Activated CD4-positive, CD25-positive, alpha-beta regulatory T cell (primary cell): ENCODE results near the gene DENND1A.

ENCODE experiments used
- DNase-seq, 4 experiments: peaks; one replicate each; lab custom pipeline; 2025; lab: John Stamatoyannopoulos, UW

DENND1A gene

DNA sequence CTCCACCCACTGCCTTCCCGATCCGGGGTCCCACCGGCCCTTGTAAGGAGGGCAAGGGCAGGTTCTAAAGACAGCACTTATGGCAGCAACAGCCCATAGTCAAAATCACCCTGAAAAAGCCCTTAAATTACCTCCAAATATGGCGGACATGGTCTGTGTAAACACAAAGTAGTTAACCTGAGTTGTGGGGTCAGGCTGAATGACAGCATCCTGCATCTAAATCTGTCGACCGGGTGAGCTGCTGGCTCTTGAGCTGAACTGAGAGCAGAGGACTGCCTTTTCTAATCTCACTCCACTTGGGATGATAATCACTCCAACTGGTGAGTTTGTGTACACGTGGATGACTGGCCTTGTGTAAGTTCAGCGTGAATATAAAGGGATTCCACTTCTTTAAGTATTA is 249.6 kb downstream of the DENND1A start:
- DNase-seq: no peak

DNA sequence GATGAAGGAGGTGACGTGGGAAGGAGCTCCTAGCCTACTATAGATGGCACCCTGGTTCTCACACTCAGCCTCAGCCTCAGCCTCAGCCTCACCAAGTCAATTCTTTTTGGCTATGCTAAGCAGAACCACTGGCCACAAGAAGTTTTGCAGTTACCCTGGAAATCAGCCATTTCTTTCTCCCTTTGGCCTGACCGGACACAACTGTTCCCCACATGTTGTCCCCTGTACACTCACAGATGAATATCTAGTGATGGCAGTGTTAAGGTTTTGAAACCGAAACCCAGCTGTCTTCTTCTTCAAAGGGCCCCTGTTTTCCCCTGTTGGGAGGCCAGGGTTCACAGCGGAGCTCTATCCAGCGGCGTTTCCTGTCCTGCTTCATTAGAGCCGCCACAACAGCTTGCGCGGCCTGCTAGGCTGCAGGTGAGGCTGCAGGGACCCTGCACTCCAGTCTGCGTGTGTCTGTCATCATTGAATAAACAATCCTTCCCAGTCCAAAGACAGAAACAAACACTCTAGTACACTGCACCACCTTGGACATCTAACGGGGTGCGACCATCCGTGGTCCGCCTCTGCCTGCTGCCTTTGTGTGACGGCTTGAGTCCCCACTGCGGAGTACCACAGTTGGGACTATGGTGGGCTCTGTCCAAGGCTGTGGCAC is 250.5 kb downstream of the DENND1A start:
- peak in 1 of 4 experiments; percentile 7 for DNase-seq

DNA sequence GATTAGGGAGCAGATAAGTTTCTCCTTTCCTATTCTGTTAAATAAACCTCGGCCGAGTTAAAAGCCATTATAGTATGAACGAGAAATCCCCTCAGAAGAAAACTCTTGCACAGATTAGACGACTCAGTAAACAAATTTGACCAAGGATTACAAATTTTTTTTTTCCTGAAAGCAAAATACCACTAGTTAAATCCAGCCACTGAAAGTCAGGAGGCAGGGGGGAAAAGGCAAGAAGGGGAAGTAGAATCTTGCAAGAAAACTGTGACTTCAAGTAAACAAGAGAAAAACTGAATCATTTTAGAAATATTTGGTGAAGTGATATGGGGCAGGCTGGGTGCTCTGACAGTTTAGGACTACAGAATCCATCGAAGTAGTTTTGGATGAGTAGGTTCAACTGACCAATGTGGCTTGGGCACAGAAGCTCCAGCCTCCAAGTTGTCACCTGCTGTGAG is 251.0 kb downstream of the DENND1A start:
- no peak for DNase-seq

DNA sequence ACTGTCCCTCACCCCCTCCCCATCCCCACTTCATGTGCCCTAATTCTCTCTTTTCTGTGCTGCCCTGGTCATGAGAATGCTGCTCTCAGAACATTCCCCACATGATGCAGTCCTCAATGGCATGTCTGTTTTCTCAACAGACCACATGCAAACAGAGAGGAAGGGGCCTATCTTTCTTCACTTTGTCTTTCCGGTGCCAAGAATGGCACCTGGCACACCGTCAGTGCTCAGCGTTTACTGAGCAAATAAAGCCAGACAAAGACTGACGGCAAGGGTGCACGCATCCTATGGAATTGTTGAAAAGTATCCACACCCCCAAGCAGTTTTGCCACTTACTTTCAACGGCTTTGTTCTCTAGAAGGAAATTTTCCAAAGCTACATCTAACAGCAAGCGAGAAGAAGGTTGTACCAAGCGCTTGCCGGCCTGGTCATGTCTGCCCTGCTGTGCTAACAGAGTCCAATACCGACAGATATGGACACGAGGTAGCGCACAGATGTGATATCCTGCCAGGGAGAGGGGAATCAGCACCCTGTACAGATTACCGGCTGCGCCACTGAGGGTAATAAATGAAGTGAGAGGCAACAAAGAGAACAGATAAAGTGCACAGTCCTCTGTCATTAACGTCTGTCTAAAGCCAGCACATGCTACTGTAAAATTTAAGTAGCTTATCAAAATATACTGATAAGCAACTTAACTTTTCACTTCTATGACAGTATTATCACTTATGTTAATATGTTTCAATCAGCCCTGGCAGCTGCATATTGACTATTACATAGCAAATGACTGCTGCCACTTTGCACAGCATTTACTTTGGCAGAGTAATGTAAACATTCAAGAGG is 251.7 kb downstream of the DENND1A start:
- DNase-seq: no peak

DNA sequence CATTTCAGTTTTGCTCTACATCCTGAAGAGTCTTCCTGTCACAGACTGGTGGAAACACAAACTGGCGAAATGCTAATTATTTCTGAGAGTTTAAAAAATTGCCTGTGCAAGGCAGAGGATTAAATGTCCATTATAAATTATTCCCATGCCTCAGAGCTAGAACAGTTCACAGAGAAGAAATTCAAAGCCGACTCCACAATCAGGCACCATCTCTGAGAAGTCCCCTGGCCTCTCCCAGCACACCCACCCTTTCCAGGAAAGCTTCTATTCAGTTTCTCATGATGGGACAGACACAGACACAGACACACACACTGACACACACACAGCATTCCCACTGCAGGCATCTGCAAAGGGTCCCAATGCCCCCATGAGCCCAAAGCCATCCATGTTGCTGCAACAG is 253.1 kb downstream of the DENND1A start:
- no peak for DNase-seq

DNA sequence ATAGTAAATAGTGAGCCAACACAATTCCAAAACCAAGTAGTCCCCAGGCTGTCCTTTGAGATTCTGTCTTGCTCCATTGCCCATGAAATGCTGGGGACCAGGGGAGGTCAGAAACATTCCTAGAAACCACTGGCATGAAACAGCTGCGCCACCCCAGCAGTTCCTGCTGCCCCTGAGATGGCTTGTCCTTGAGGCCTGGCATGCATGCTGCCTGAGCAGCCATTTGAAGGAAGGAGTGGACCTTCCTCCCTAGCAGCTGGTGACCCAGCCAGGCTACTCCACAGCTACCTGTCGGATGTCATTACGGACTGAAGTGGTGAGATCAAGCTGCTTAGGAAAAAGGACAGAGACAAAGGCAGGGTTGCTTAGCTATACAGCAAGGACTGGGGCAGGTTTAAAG is 260.6 kb downstream of the DENND1A start:
- DNase-seq: no peak

DNA sequence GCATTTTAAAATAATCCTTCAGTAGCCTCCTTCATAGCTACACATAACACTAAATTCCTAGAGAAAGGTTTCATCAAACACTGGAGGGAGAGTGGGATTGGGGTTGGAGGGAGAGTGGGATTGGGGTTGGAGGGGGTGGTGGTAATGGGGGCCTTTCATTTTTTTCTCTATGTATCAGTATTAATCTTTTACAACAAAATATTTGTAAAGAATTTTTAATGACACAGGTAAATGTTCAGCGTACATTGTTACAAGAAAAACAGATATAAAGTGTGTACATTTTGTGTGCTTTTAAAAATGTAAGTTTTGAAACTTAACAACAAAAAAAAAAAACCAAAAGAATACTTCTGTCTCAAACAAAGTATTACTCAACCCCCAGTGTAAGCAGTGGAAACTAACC is 266.4 kb downstream of the DENND1A start:
- no peak for DNase-seq

DNA sequence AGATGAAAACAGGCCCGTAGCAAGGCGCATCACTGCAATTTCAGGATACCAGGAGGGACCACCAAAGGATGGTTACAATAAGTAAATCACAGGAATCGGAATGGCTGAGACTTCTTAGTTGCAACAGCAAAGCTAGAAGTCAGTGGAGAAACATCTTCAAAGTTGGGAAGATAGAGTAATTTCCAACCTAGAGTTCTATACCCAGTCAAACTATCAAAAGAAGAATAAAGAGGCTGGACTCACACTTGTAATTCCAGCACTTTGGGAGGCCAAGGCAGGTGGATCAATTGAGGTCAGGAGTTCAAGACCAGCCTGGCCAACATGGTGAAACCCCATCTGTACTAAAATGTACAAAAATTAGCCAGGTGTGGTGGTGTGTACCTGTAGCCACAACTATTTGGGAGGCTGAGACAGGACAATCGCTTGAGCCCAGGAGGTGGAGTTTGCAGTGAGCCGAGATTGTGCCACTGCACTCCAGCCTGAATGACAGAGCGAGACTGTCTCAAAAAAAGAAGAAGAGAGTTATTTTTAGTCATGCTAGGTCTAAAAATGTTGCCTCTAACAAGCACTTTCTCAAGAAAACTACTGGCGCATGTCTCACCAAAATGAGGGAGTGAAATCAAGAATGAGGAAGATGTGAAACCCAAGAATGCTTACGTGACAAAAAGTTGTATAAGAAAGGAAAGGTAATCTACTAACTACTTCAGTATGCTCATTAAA is 267.7 kb downstream of the DENND1A start:
- no peak for DNase-seq

DNA sequence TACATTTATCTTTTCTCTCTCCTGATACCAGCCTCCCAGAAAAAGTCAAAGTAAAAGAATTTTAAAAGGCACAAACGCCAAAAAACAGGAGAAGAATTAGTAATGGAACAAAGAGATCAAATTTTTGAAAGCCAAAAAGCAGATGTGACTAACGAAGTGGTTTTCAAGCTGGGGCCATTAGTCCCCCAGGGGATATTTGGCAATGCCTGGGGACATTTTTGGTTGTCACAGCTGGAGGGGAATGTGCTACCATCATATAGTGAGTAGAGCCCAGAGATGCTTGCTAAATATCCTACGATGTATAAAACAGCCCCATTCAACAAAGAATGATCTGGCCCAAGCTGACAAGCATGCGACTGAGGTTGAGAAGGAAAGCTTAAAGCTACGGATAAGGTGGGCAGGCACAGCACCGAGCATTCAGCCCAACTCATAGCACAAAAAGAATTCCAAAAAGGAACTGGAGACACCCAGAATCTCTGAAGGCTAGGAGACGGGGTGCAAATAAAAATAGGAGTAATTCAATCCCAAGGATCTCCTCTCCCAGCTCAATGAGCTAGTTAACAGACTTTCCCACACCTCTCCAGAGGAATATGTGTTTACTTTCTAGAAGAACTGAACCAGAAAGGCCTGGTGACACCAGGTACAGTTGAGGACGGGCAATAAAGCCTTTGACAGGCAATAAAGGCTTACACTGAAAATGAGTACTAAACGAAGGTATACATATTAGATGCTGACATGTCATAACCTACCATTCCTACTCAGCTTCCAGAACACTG is 269.0 kb downstream of the DENND1A start:
- DNase-seq: no peak

DNA sequence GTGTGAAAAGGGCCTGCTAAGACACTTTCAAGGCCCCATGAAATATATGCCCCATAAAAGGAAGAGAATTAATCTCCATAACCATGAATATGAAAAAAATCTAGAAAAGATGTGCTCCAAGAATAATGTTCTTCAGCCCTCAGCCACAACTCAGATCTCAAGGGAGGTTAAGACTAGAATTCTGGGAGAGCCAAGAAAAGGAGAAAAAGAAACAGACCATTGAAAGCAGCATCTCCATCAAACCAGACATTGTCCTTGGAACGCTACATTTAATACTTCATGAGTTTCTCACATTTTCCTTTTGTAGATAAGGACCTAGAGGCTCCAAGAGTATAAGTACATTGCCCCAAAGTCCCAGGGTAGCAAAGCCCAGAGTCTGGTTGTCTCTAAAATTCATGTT is 270.6 kb downstream of the DENND1A start:
- no peak for DNase-seq

DNA sequence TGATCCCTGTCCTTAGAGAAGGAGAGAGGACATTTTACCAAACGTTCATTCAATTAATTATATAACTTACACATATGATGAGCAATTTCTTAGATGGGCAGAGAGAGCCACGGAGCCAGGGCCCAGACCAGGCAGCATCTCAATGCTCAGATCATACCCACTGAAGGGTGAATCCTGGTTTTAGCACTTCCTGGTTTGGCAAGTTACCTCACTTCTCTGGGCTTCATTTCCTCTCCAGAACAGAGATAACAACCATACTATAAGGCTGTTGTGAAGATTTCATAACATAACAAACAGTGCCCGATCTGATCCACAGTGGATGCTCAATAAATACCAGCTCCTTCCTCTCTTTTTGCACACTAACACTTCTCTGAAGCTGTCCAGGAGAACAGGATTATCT is 271.1 kb downstream of the DENND1A start:
- DNase-seq: no peak

DNA sequence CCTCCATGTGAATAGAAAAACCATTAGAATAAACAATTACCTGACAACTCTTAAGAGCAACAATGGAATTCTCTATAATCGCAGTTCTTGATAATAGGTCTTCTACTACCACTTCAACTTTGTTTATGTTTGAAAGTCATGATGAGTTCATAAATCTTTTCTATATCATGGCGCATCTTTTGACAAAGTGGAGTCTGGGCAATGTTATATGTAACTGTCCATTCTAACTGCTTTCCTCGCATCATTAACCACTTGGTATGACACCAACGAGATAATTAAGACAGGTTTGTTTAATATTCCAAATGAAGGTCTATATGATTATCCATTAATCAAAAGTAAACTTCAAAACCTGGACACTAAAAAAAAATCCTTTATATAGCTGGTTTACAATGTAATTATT is 272.0 kb downstream of the DENND1A start:
- DNase-seq: no peak

DNA sequence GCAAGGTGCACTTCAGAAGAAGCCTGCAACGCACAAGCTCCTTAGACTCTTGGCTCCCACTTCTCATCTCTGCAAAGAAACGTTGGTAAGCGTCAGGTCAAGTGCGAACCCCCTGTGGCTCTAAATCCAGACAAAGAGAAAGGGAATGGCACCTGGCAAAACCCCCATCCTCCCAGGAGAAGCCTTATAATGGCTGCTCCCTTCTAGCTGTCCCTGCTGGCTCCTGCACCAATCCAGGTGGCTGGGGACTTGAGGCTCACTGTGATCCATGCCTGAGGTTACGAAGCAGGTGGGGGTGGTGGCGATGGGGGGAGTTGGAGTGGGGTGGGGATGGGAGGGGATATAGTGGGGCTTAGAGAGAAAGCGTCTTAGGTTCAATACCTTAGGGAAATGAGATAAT is 272.8 kb downstream of the DENND1A start:
- DNase-seq: no peak

DNA sequence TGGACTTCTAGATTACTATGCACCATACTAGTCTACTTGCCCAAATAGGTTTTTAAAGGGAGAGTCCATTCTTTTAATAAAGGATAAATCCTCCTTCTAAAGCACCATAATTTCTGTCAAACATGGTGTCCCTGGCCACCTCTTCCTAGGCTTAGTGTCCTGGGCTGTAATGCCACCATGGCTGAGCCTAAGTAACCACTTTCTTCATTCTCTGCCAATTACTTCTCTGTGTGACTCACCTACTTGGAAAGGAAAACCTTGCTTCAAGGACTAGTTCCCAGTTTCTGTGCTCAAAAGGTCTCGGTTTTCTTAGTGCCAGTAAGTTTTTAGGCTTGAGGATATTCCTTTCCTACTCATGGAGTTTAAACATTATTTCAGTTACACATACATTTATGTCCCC is 273.4 kb downstream of the DENND1A start:
- no peak for DNase-seq

DNA sequence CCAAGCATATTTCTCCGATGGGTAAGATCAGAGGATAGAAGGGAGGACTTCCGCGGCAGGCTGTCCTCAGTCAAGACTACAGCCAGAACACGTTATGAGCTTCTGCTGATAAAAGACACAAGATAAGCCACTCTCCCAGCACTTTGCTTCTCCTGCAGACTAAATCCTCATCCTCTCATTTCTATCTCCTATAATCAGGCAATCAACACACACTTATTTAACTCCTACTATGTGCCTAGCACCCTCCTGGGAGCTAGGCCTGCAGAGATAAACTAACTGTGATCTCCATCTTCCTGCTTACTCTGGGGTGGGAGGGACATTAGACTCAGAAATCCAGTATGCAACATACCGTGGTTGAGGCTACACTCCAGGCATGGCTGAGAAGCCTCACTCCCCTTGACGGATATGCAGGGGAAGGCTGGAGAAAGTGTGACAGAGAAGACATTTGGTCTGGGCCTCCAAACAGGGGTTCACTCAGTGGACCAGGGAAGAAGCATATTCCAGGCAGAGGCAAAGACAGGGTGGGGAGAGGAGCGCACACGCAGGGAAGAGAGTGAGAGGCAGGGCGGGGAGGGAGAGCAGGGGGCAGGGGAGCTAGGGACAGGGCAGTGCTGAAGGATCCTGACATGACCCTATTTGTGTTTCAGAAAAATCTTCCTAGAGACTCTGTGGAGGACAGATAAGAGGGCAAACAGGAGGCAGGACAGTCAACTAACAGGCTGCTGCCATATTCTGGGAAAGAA is 274.1 kb downstream of the DENND1A start:
- no peak for DNase-seq

DNA sequence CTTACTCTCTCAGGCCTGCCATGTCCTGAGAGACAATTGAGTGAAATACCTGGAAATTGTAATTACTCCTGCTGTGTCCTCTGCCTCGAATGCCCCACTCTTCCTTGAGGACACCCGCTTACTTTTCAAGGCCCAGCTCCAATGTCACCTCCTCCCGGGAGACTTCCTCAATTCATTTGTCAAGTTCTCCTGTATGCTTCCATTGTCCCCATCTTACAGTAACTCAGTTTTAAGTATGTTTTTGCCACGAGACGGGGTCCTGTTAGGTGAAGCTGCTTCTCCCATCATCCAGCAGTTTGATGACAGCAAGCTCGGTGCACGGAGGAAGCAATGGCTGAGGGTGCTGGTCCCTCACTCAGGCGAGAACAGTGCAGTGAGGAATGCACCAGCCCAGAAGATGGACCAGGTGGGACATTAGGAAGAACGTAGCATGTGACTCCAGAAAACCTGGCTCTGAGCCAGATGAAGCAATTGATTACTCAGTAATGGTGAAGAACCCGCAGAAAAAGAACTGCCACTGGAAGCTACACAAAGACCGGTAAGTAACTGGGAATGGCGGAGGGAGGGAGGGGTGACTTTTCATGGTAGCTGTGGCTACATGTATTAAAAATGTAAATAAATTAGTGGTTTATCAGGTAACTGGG is 274.8 kb downstream of the DENND1A start:
- DNase-seq: no peak

DNA sequence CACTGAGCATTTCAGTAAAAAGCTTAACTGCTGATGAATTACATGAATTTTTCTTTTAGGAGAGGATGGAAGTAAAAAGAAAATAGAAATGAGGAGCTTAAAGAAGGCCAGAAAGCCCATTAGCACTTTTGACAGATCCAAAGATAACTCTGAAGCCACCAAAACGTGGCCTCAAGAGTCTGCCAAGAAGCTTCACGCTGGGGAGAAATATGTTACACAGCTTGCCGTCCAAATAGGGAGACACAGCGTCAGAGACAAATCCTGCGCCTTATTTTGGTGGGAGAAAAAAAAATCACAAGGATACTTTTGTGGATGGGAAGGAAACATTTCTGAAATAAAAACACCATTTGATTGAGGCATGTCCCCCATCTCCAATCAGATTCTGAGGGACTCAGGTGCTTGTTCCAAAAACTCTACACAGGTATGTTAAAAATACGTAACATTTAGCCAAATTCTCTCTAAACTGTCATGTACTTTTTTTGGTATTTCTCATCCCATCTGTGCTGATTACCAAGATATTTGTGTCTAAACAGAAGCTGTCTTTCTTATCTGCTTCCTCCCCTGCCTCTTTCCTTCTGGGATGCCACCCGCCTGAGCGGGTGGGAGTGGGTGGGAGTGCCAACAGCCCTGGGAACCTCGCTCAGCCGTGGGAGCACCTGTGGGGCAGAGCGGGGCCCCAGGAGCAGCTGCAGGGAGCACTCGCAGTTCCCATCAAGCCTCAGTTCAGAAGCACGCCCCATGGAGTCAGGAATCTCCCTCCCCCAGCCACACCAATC is 275.5 kb downstream of the DENND1A start:
- no peak for DNase-seq

DNA sequence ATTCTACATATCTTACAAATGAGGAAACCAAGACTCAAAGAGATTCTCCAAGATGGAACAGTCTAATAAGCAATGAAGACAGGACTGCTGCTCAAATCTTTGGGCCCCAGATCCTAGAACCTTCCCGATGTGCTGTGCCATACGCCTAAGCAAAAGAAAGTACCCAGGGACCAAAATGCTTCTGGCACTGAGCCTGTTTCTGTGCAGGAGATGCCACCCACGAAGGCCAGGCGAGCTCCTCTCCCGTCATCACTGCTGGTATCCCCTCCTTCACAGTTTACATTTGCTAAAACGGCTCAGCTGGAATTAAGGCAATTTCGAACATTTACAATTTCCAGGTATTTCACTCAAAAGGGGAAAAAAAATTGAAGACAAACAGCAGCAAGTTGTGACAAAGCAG is 277.5 kb downstream of the DENND1A start:
- no peak for DNase-seq

DNA sequence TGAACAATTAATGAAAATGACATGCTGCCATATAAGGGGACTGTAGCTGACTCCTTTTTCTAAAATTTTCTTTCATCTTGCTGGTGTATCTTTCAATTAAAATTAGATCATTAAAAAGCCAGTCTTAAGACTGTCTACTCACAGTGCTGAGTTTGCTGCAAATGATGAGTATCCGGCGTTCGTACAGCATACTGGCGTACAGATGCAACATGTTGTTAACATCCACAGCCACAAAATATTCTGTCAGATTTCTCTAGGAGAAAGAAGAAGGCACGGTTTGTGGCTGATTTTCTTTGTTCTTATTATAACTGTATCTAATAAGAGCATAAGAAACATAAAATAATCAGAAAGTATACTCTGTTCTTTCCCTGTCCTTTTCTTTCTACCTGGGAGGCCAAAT is 278.1 kb downstream of the DENND1A start:
- no peak for DNase-seq

DNA sequence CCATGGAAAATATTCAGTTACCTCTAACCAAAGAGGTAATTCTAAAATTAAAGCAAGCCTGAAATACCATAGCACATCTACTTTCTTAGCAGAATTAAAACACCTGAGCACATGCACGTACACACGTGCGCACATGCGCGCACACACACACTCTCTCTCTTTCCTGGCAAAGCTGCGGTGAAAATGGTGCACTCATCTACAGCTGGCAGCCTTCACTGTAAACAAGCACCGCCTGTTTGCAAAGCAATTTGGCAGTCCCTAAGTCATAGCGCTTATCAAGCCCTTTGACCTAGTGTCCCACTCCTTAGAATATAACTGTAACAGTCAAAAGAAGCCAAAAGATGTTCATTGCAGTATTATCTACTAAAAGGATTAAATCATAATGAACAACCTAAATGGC is 278.7 kb downstream of the DENND1A start:
- DNase-seq: no peak
